Coronary artery (tissue), 2 donors: ENCODE data around the gene INPP4A.

ENCODE experiments used
- DNase-seq: peaks from one replicate; pipeline ENCODE4 v3.0.0-alpha.2; 2017; ENCODE audit warnings: low spot score
- H3K27ac ChIP-seq, 2 donors: fragments of 200-600 bp; sonication (generic); one replicate each; pipeline ENCODE4 v1.5.1; 2016 to 2019
- H3K4me3 ChIP-seq: fragments of 200-600 bp; sonication (generic); 2 replicates; pipeline ENCODE4 v1.5.1; 2016; ENCODE audit warnings: mild to moderate bottlenecking, moderate library complexity
- TF ChIP-seq, protein P1 (sequence below): fragments of 200-600 bp; sonication (generic); IDR thresholded peaks from one replicate; pipeline ENCODE4 v1.5.1; 2019; ENCODE audit warnings: antibody characterized with exemption

INPP4A gene

DNA sequence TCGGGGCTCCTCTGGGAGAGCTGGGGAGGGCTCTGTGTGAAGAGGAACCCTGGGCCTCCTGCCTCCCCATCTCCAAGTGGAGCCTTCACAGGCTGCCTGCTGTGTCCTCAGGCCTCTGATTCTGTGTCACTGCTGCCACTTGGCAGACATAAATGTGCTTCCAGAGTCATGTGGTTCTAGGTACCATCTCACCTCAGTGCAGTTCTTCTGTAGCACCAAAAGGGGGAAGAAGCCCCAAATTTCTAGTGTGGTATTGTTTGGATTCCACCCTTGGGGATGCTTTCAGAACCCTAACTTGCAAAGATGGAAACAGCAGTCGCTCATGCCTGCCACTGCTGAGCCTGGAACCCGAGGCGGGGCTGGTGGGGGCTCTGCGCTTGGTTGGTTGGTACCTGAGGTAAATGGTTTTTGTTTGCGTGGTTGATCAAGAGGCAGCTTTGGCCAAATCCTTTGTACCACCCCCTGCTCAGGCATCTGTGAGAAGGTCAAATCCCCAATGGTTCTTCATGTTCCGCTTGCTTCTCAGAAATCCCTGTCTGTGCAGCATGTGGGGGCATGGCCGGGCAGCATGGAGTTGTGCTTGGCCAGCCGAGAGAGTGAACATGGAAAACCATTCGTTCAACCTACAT is 136.1 kb downstream of the INPP4A start:
- TF ChIP-seq, protein P1, sequence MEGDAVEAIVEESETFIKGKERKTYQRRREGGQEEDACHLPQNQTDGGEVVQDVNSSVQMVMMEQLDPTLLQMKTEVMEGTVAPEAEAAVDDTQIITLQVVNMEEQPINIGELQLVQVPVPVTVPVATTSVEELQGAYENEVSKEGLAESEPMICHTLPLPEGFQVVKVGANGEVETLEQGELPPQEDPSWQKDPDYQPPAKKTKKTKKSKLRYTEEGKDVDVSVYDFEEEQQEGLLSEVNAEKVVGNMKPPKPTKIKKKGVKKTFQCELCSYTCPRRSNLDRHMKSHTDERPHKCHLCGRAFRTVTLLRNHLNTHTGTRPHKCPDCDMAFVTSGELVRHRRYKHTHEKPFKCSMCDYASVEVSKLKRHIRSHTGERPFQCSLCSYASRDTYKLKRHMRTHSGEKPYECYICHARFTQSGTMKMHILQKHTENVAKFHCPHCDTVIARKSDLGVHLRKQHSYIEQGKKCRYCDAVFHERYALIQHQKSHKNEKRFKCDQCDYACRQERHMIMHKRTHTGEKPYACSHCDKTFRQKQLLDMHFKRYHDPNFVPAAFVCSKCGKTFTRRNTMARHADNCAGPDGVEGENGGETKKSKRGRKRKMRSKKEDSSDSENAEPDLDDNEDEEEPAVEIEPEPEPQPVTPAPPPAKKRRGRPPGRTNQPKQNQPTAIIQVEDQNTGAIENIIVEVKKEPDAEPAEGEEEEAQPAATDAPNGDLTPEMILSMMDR: no peak
- H3K4me3 ChIP-seq: no peak overlapping the region
- H3K27ac ChIP-seq: no peak overlapping the region
- peak; percentile 60 for DNase-seq

DNA sequence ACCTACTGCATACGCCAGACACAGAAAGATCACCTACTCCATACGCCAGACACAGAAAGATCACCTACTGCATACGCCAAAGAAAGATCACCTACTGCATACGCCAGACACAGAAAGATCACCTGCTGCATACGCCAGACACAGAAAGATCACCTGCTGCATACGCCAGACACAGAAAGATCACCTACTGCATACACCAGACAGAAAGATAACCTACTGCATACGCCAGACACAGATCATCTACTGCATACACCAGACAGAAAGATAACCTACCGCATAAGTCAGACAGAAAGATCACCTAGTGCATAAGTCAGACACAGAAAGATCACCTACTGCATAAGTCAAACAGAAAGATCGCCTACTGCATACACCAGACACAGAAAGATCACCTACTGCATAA is 137.9 kb downstream of the INPP4A start:
- TF ChIP-seq, protein P1: no peak
- no peak overlapping the region for H3K27ac ChIP-seq
- DNase-seq: no peak

DNA sequence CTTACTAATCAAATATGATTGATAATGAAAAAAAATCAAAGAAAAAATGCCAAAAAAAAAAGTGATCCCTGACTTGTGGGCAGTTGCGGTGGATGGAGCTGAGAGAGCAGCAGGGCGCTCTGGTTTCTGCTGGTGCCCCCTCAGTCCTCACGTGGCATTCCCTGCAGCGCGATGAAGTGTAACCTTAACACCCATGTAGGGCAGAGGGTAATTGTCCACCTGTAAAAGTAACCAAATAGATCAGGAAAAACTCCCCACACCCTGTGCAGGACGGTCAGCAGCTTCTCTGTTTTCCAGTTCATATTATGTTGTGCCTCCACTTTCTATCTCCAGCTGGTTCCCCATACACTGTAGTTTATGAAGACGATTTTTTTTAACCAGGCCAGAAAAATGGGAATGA is 138.6 kb downstream of the INPP4A start:
- Histone ChIP-seq H3K27ac (no peak overlapping the region), H3K4me3 (no peak overlapping the region)
- TF ChIP-seq, protein P1: no peak
- no peak for DNase-seq

More for the DNA sequence above, 137.9 kb downstream of the INPP4A start:
- H3K4me3 ChIP-seq: no peak overlapping the region

DNA sequence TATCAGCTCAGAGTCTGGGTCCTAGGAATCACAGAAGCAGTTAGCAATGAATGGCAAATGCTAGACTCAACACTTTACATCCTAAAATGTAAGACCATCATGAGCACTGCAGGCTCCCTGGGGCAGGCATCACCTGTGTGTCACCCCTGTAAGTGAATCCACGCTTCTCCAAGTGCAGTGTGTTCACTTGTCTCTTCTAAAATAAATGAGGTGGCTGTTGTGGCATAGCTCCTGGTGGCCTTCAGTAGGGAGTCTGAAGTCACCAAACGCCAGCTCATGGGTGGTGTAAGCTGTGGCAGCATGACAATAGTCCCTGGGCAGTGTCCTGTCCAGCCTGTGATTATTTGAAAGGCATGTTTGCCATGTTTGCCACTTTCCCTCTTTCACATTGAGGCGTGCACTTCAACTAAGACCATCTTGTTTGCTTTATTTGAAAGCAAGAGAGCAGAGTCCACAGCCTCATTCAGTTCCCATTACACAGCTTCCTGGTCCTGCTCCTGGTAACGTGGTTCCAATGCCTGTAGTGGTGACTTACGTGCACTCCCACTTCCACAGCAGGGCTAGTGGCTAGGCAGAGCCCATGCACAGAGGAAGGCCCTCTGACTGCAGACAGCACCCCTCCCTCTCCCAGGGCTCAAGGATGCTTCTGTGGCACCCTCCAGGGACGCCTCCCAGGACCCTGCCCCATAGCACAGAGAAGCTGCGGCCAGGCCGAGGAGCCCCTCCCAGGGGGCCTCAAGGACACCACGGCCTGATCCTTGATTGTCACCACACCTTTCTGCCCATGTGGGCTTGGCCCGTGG is 139.4 kb downstream of the INPP4A start:
- Histone ChIP-seq H3K27ac (no peak overlapping the region), H3K4me3 (no peak overlapping the region)
- DNase-seq: peak; percentile 69

DNA sequence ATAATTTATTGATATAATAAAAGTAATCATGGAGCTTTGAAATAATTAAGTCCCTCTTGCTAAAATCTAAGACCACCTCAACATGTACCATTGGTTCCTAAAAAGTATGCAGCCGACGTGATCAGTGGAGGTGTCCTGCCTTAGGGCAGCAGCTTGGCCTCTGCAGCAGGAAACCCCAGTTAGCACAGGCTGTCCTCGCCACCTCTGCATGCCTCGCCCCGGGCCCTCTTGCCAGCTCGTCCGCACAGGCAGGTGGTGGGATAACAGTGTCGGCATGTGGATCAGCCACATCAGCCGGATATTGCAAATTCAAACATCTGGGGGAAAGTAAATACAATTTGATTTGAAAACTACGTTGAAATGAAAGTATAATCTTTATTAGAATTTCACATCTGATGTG is 140.7 kb downstream of the INPP4A start:
- Histone ChIP-seq H3K27ac (no peak overlapping the region), H3K4me3 (no peak overlapping the region)
- peak; percentile 41 for DNase-seq
- TF ChIP-seq, protein P1: no peak

More for the DNA sequence above, 139.4 kb downstream of the INPP4A start:
- TF ChIP-seq, protein P1: no peak

DNA sequence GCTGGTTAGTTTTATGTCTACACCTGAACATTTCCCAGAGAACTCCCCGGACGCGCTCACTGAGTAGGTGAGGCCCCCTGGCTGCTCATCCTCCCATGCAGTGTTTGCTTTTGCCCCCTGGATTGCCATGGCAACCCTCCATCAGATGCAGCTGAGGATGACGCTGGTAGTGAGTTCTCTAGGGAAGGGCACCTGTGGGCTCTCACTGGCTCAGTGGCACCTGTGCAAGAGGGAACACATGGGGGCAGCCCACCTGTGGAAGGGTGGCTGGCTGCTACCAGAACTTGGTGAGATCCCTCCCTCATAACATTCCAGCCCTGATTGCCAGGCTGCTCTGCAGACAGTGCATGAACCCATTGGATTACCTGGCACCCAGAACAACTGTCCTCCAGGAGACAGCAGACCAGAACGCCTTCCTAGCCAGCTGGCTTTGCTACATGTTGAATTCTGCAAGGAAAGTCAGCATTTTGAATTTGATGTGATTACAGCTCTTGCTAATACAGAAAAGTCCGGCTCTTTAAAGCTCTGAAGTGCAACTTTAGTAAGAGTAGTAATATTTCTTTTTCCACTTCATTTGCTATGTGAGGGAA is 142.0 kb downstream of the INPP4A start:
- DNase-seq: no peak
- TF ChIP-seq, protein P1: no peak
- no peak overlapping the region for H3K4me3 ChIP-seq
- H3K27ac ChIP-seq: no peak overlapping the region
